ENCODE measurements around the gene ARHGAP15.

DNA sequence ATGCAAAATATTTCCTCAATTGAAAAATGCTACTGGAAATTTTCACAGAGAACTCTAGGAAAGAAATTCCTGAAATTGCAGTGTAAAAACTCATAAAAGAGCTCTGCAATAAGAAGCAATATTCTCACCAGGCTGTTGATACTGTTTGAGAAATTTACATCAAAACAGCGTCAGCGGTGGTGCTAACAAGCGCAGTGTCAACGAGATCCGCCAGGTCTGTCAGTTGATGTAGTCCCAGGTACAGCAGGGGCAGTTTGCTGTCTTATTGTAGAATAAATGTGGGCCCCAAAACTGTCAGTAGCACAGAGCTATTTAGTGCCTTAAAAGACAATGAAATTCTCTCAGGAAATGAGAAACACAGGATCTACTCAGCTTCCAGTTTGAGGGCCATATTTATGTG, 611.2 kb downstream of the ARHGAP15 start:
- TF ChIP-seq, protein P1, sequence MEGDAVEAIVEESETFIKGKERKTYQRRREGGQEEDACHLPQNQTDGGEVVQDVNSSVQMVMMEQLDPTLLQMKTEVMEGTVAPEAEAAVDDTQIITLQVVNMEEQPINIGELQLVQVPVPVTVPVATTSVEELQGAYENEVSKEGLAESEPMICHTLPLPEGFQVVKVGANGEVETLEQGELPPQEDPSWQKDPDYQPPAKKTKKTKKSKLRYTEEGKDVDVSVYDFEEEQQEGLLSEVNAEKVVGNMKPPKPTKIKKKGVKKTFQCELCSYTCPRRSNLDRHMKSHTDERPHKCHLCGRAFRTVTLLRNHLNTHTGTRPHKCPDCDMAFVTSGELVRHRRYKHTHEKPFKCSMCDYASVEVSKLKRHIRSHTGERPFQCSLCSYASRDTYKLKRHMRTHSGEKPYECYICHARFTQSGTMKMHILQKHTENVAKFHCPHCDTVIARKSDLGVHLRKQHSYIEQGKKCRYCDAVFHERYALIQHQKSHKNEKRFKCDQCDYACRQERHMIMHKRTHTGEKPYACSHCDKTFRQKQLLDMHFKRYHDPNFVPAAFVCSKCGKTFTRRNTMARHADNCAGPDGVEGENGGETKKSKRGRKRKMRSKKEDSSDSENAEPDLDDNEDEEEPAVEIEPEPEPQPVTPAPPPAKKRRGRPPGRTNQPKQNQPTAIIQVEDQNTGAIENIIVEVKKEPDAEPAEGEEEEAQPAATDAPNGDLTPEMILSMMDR (IDR thresholded peaks at IDR 0.05; ENCODE audit: poor library complexity, severe bottlenecking) = no peak
- TF ChIP-seq RAD21 (conservative IDR thresholded peaks at IDR 0.05) (peak; percentile 26), POLR2AphosphoS5 (IDR thresholded peaks at IDR 0.05) (peak; percentile 66), TAF1 (IDR thresholded peaks at IDR 0.05; ENCODE audit: low read depth) (no peak), EZH2 (IDR thresholded peaks at IDR 0.05; ENCODE audit: borderline replicate concordance, insufficient read depth, low read length, poor library complexity, severe bottlenecking) (no peak), EP300 (conservative IDR thresholded peaks at IDR 0.05; ENCODE audit: poor library complexity, severe bottlenecking) (peak; percentile 68)
- TF ChIP-seq, protein P2, sequence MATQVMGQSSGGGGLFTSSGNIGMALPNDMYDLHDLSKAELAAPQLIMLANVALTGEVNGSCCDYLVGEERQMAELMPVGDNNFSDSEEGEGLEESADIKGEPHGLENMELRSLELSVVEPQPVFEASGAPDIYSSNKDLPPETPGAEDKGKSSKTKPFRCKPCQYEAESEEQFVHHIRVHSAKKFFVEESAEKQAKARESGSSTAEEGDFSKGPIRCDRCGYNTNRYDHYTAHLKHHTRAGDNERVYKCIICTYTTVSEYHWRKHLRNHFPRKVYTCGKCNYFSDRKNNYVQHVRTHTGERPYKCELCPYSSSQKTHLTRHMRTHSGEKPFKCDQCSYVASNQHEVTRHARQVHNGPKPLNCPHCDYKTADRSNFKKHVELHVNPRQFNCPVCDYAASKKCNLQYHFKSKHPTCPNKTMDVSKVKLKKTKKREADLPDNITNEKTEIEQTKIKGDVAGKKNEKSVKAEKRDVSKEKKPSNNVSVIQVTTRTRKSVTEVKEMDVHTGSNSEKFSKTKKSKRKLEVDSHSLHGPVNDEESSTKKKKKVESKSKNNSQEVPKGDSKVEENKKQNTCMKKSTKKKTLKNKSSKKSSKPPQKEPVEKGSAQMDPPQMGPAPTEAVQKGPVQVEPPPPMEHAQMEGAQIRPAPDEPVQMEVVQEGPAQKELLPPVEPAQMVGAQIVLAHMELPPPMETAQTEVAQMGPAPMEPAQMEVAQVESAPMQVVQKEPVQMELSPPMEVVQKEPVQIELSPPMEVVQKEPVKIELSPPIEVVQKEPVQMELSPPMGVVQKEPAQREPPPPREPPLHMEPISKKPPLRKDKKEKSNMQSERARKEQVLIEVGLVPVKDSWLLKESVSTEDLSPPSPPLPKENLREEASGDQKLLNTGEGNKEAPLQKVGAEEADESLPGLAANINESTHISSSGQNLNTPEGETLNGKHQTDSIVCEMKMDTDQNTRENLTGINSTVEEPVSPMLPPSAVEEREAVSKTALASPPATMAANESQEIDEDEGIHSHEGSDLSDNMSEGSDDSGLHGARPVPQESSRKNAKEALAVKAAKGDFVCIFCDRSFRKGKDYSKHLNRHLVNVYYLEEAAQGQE (IDR thresholded peaks at IDR 0.05; ENCODE audit: borderline replicate concordance) = peak; percentile 89
